H9 (cell line): Measurements from ENCODE around the gene TGM4. TPM values are rescaled to one million over a fixed set of nuclear protein-coding genes. Genes with fewer than 3 reads are reported as not detected.

ENCODE experiments used
- DNase-seq: peaks from one replicate; pipeline ENCODE4 v3.0.0-alpha.2; 2017
- H2AFZ ChIP-seq: one replicate; pipeline ENCODE4 v1.6.1; 2013; ENCODE audit warnings: mild to moderate bottlenecking, low read length, control low read depth, moderate library complexity
- H2AK5ac ChIP-seq: 2 replicates; pipeline ENCODE4 v1.6.1; 2013; ENCODE audit warnings: low read length, control low read depth, mixed read lengths; ENCODE audit not compliant: insufficient read length
- H2BK120ac ChIP-seq: one replicate; pipeline ENCODE4 v1.6.1; 2013; ENCODE audit warnings: low read depth, mild to moderate bottlenecking, low read length, control low read depth, inconsistent platforms; ENCODE audit not compliant: poor library complexity, severe bottlenecking
- H2BK12ac ChIP-seq: 2 replicates; pipeline ENCODE4 v1.6.1; 2013; ENCODE audit warnings: low read length, control low read depth, mixed read lengths, low read depth; ENCODE audit not compliant: insufficient read length
- H2BK15ac ChIP-seq: 2 replicates; pipeline ENCODE4 v1.6.1; 2013; ENCODE audit warnings: low read depth, low read length, control low read depth
- H2BK20ac ChIP-seq: one replicate; pipeline ENCODE4 v1.6.1; 2013; ENCODE audit warnings: low read depth, mild to moderate bottlenecking, low read length, control low read depth, inconsistent platforms; ENCODE audit not compliant: poor library complexity, severe bottlenecking
- H2BK5ac ChIP-seq: 2 replicates; pipeline ENCODE4 v1.6.1; 2013; ENCODE audit warnings: low read length, control low read depth, mixed read lengths; ENCODE audit not compliant: insufficient read length
- H3K14ac ChIP-seq: 2 replicates; pipeline ENCODE4 v1.6.1; 2013; ENCODE audit warnings: low read length, control low read depth; ENCODE audit not compliant: insufficient read depth
- H3K18ac ChIP-seq: 2 replicates; pipeline ENCODE4 v1.6.1; 2013; ENCODE audit warnings: low read depth, mild to moderate bottlenecking, mixed read lengths, low read length, control low read depth; ENCODE audit not compliant: insufficient read length
- H3K23ac ChIP-seq: 2 replicates; pipeline ENCODE4 v1.6.1; 2013; ENCODE audit warnings: low read length, control low read depth, mixed read lengths, low read depth; ENCODE audit not compliant: insufficient read length
- H3K23me2 ChIP-seq: 2 replicates; pipeline ENCODE4 v1.6.1; 2013; ENCODE audit warnings: low read depth, mild to moderate bottlenecking, mixed read lengths, low read length, control low read depth; ENCODE audit not compliant: insufficient read length, poor library complexity, severe bottlenecking
- H3K27ac ChIP-seq: 2 replicates; pipeline ENCODE4 v1.5.1; 2013; ENCODE audit warnings: low read length, control low read depth, mixed read lengths, low read depth; ENCODE audit not compliant: insufficient read length
- H3K27me3 ChIP-seq: 2 replicates; pipeline ENCODE4 v1.6.1; 2013; ENCODE audit warnings: low read length, control low read depth, inconsistent platforms; ENCODE audit not compliant: insufficient read depth
- H3K4ac ChIP-seq: 2 replicates; pipeline ENCODE4 v1.6.1; 2013; ENCODE audit warnings: low read depth, mild to moderate bottlenecking, control low read depth, inconsistent platforms, low read length, moderate library complexity
- H3K4me1 ChIP-seq: 2 replicates; pipeline ENCODE4 v1.6.1; 2013; ENCODE audit warnings: low read length, control low read depth, inconsistent platforms; ENCODE audit not compliant: insufficient read depth
- H3K4me2 ChIP-seq: 2 replicates; pipeline ENCODE4 v1.6.1; 2013; ENCODE audit warnings: low read length, control low read depth, mixed read lengths; ENCODE audit not compliant: insufficient read length, insufficient read depth
- H3K56ac ChIP-seq: 2 replicates; pipeline ENCODE4 v1.6.1; 2013; ENCODE audit warnings: low read depth, mild to moderate bottlenecking, mixed read lengths, low read length, control low read depth; ENCODE audit not compliant: insufficient read length
- H3K79me1 ChIP-seq: 2 replicates; pipeline ENCODE4 v1.6.1; 2013; ENCODE audit warnings: low read depth, mild to moderate bottlenecking, moderate library complexity, low read length, control low read depth, inconsistent platforms; ENCODE audit not compliant: insufficient read depth, poor library complexity, severe bottlenecking
- H3K79me2 ChIP-seq: 2 replicates; pipeline ENCODE4 v1.6.1; 2013; ENCODE audit warnings: low read length, control low read depth, inconsistent platforms; ENCODE audit not compliant: insufficient read depth
- H3K9ac ChIP-seq: 2 replicates; pipeline ENCODE4 v1.6.1; 2013; ENCODE audit warnings: low read length, control low read depth, mixed read lengths; ENCODE audit not compliant: insufficient read length; ENCODE audit errors: extremely low read depth
- H3K9me3 ChIP-seq: one replicate; pipeline ENCODE4 v1.6.1; 2013; ENCODE audit warnings: low read depth, low read length, inconsistent platforms; ENCODE audit not compliant: control insufficient read depth
- H3T11ph ChIP-seq: one replicate; pipeline ENCODE4 v1.6.1; 2013; ENCODE audit warnings: mild to moderate bottlenecking, low read length, control low read depth, inconsistent platforms
- H4K20me1 ChIP-seq: one replicate; pipeline ENCODE4 v1.6.1; 2013; ENCODE audit not compliant: control insufficient read depth, insufficient read length, insufficient read depth
- H4K5ac ChIP-seq: 2 replicates; pipeline ENCODE4 v1.6.1; 2013; ENCODE audit warnings: low read depth, mild to moderate bottlenecking, mixed read lengths, low read length, control low read depth; ENCODE audit not compliant: insufficient read length
- H4K8ac ChIP-seq: replicated peaks from 2 replicates; pipeline ENCODE4 v1.6.1; 2013; ENCODE audit warnings: low read length, control low read depth, mixed read lengths, low read depth; ENCODE audit not compliant: insufficient read length
- H4K91ac ChIP-seq: 2 replicates; pipeline ENCODE4 v1.6.1; 2013; ENCODE audit warnings: low read depth, mild to moderate bottlenecking, moderate library complexity, mixed read lengths, low read length, control low read depth; ENCODE audit not compliant: insufficient read length
- H3K27ac Mint-ChIP-seq, 3 experiments: 2 replicates in 2 of 3; 3 replicates in 1 of 3; pipeline ENCODE4 v1.8.0; 2020 to 2021; ENCODE audit warnings: mixed read lengths in 3 of 3, mild to moderate bottlenecking in 1 of 3, moderate library complexity in 1 of 3
- H3K27me3 Mint-ChIP-seq: 2 replicates; pipeline ENCODE4 v1.8.0; 2021; ENCODE audit warnings: low read depth, mild to moderate bottlenecking, moderate library complexity, mixed read lengths
- H3K36me3 Mint-ChIP-seq, 3 experiments: 2 replicates in 2 of 3; 3 replicates in 1 of 3; pipeline ENCODE4 v1.8.0; 2020 to 2021; ENCODE audit warnings: low read depth in 3 of 3, mixed read lengths in 3 of 3; ENCODE audit not compliant: insufficient read depth in 1 of 3
- H3K4me1 Mint-ChIP-seq, 2 experiments: 2 replicates each; pipeline ENCODE4 v1.8.0; 2020; ENCODE audit warnings: mixed read lengths in 2 of 2
- H3K4me3 Mint-ChIP-seq, 2 experiments: 2 replicates in 1 of 2; 3 replicates in 1 of 2; pipeline ENCODE4 v1.8.0; 2020 to 2021; ENCODE audit warnings: mild to moderate bottlenecking in 2 of 2, mixed read lengths in 2 of 2, moderate library complexity in 1 of 2
- H3K9me3 Mint-ChIP-seq, 2 experiments: 2 replicates in 1 of 2; 3 replicates in 1 of 2; pipeline ENCODE4 v1.8.0; 2020; ENCODE audit warnings: mild to moderate bottlenecking in 2 of 2, mixed read lengths in 2 of 2, moderate library complexity in 1 of 2
- CTCF ChIP-seq: fragments of 200-600 bp; sonication (generic); conservative IDR thresholded peaks from 3 replicates; pipeline ENCODE4 v1.8.0; 2021; ENCODE audit warnings: antibody characterized with exemption, mild to moderate bottlenecking
- WGBS: extraction: QIAGEN DNeasy Blood & Tissue Kit; methylation state at CpG from one replicate; pipeline ENCODE4 v1.1.7; 2013; ENCODE audit warnings: missing lambda C conversion rate, low lambda C conversion rate, mixed read lengths; ENCODE audit not compliant: insufficient read length; ENCODE audit errors: extremely low coverage; 5-methylcytosine and 5-hydroxymethylcytosine counted together
- total RNA-seq: library from RNA; stranded (reverse); gene quantifications from 2 replicates; pipeline ENCODE4 v1.2.1, GENCODE V29; 2021

The TGM4 gene
- total RNA-seq, 1 experiment from 2014 or later = not detected

DNA sequence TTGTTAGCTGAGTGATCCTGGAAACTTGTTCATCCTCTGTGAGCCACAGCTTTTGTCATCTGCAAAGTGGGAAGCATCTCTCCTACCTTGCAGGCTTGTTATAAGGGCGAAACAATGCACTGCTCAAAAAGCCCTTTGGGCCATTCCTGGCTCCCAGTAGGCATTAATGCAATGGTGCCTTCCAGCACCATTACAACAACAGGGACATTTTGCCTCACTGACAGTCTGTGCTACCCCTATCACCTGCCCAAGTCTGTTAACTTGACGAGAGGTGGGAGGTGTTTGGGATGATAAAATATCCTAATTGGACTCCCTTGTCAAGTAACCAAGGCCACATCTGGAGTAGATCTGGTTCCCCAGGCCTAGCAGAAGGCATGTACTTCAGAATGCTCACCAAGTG lies 57.4 kb downstream of the TGM4 start:
- Histone ChIP-seq H3K27me3 (no peaks in the 10 kb centered on the region), H4K20me1 (no peaks in the 10 kb centered on the region), H4K91ac (no peak overlapping the region), H3K4me2 (no peak overlapping the region), H3K18ac (no peak overlapping the region), H2BK120ac (no peak overlapping the region), H3K79me1 (no peaks in the 10 kb centered on the region), H3K23ac (no peak overlapping the region), H3K9me3 (no peaks in the 10 kb centered on the region), H3K4ac (no peak overlapping the region), H3K9ac (no peak overlapping the region), H4K5ac (no peak overlapping the region), H3K23me2 (no peaks in the 10 kb centered on the region), H3K14ac (no peak overlapping the region), H2AK5ac (no peak overlapping the region), H3K79me2 (no peaks in the 10 kb centered on the region), H2BK12ac (no peak overlapping the region), H3T11ph (no peak overlapping the region), H3K4me1 (no peaks in the 10 kb centered on the region), H3K27ac (no peak overlapping the region), H3K56ac (no peak overlapping the region), H2AFZ (no peak overlapping the region), H2BK15ac (no peak overlapping the region), H4K8ac (no peak overlapping the region), H2BK20ac (no peak overlapping the region), H2BK5ac (no peak overlapping the region)
- no peak for TF ChIP-seq CTCF
- H3K4me1 Mint-ChIP-seq = peaks cover 21 to 25% of the 10 kb centered on the region in 2 experiments
- H3K27ac Mint-ChIP-seq = peak overlapping the region in 2 of 3 experiments; percentile 35 to 61; a peak in 2 of 7 replicates
- H3K36me3 Mint-ChIP-seq = peaks cover 42 to 61% (median 58%) of the 10 kb centered on the region in 3 experiments
- no peaks in the 10 kb centered on the region for H3K27me3 Mint-ChIP-seq
- DNase-seq = no peak
- WGBS = no CpG with 5 or more reads among the region's 2 CpGs
- H3K9me3 Mint-ChIP-seq = no peaks in the 10 kb centered on the region
- no peak overlapping the region; a peak in 1 of 5 replicates for H3K4me3 Mint-ChIP-seq
